ENCODE data around the gene CA12.

The CA12 gene

DNA sequence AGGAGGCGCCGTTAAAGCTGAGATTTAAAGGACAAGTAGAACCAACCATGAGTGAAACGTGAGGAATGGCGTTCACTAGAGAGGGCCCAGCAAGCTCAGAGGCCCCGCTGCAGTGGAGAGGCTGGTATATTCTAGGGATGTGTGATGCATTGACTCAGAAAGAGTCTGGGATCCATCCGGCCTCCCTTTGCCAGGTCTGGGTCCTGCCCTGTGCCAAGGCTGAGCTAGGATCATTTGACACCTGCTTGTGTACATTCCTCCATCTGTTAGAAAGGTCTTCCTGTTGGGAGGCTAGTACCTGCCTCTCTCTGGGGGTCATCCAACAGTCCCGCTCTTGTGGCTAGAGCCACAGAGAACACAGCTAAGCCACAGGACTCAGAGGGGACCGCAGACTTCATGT, 28.4 kb downstream of the CA12 start:
- no peaks in the 10 kb centered on the region for H3K27me3 ChIP-seq (replicated peaks)
- TF ChIP-seq, protein P1, sequence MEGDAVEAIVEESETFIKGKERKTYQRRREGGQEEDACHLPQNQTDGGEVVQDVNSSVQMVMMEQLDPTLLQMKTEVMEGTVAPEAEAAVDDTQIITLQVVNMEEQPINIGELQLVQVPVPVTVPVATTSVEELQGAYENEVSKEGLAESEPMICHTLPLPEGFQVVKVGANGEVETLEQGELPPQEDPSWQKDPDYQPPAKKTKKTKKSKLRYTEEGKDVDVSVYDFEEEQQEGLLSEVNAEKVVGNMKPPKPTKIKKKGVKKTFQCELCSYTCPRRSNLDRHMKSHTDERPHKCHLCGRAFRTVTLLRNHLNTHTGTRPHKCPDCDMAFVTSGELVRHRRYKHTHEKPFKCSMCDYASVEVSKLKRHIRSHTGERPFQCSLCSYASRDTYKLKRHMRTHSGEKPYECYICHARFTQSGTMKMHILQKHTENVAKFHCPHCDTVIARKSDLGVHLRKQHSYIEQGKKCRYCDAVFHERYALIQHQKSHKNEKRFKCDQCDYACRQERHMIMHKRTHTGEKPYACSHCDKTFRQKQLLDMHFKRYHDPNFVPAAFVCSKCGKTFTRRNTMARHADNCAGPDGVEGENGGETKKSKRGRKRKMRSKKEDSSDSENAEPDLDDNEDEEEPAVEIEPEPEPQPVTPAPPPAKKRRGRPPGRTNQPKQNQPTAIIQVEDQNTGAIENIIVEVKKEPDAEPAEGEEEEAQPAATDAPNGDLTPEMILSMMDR (IDR thresholded peaks at IDR 0.05; ENCODE audit: low read depth, low read length, missing control alignments) = no peak
- DNase-seq = no peak
- no peaks in the 10 kb centered on the region for H3K36me3 ChIP-seq (replicated peaks)
- H3K27ac ChIP-seq = no peak overlapping the region
- no peak overlapping the region for H3K4me3 ChIP-seq (ENCODE audit: low read depth, low read length)
- in situ Hi-C loops (cut with HindIII; ENCODE audit: low pct_ligation_motif_present, low sequenced_read_pairs) = no loop called here

DNA sequence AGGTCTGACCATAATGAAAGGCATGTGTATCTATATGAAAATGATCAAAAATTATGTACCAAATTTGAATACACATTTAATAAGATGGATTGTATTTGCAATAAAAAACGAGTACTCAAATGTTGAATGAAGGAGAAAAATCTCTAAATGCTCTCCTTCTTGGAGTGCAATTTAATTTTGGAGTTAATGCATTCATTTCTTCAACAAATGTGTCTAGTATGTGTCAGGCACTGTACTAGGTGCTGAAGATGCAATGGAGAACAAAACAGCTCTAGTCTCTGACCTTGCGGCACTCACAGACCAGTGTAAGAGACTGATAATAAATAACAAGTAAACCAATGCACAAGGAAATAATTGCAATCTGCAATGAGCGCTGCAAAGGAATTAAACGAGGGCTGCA, 28.8 kb downstream of the CA12 start:
- Histone ChIP-seq H3K27ac (no peak overlapping the region), H3K36me3 (replicated peaks) (no peaks in the 10 kb centered on the region), H3K4me3 (ENCODE audit: low read depth, low read length) (no peak overlapping the region), H3K27me3 (replicated peaks) (no peaks in the 10 kb centered on the region)
- in situ Hi-C loops (cut with HindIII; ENCODE audit: low pct_ligation_motif_present, low sequenced_read_pairs) = no loop called here
- TF ChIP-seq, protein P1 (IDR thresholded peaks at IDR 0.05; ENCODE audit: low read depth, low read length, missing control alignments) = no peak
- DNase-seq = no peak

DNA sequence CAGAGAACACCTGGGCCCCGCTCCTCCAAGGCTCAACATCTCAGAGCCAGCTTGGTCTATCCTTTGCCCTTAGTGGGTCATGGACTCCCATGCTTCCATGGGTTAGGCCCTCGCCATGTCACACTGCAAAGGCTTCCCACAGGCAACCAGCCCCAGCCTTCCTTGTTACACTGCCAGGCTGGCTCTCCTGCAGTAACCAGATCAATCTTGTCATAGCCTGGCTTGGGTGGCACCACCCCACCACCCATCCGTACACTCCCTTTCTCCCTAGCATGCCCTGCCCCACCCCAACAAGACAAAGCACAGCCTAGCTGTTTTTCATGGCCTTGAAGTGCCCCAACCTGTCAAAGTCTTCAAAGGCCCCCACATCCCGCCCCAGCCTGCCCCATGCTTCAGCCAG, 30.5 kb downstream of the CA12 start:
- no peaks in the 10 kb centered on the region for H3K36me3 ChIP-seq (replicated peaks)
- TF ChIP-seq, protein P1 (IDR thresholded peaks at IDR 0.05; ENCODE audit: low read depth, low read length, missing control alignments) = no peak
- in situ Hi-C loops (cut with HindIII; ENCODE audit: low pct_ligation_motif_present, low sequenced_read_pairs) = no loop called here

DNA sequence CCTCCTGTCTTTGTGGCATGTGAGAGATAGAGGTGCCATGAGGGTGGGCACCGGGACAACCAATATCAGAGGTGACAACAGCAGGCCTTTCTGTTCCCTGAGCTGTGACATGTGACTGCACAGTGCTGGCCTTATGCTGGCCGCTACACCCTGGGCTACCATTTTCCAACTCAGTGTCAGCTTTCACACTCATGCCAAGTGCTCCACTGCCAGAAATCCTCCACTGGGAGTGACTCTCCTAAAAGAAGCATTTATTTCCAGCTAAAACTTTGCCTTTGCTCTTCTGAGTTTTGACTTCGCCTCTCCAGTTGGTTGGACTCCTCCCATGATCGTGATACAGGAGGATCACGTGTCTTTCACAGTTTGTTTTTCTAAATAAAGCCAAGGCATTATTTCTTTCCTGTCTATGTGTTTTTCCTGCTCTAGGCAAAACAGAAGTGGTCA, 31.4 kb downstream of the CA12 start:
- Histone ChIP-seq H3K4me3 (ENCODE audit: low read depth, low read length) (no peak overlapping the region), H3K36me3 (replicated peaks) (no peaks in the 10 kb centered on the region), H3K27ac (no peak overlapping the region), H3K27me3 (replicated peaks) (no peaks in the 10 kb centered on the region)
- no peak for DNase-seq
- in situ Hi-C loops (cut with HindIII; ENCODE audit: low pct_ligation_motif_present, low sequenced_read_pairs) = no loop called here
- TF ChIP-seq, protein P1 (IDR thresholded peaks at IDR 0.05; ENCODE audit: low read depth, low read length, missing control alignments) = no peak

More for the DNA sequence above, 30.5 kb downstream of the CA12 start:
- no peak for DNase-seq
- Histone ChIP-seq H3K27ac (no peak overlapping the region), H3K27me3 (replicated peaks) (no peaks in the 10 kb centered on the region), H3K4me3 (ENCODE audit: low read depth, low read length) (no peak overlapping the region)

DNA sequence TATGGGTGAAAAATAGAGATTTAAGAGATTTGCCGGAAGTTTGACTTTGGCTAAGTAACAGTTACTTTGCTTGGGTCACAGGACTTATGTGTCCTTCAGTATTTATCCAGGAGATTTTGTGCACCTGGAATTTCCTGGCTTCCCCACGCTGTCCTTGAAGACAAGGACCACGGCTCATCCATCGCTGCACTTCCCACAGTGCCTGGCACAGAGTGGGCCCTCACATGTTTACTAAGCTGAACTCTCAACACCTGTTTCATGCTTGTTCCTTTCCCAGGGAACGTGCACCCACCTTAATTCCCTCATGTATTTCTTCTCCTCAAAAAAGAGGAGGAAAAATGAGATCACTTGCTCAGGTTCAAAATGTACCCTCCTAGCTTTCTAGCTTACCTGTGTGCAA, 32.0 kb downstream of the CA12 start:
- in situ Hi-C loops (cut with HindIII; ENCODE audit: low pct_ligation_motif_present, low sequenced_read_pairs) = no loop called here
- H3K27ac ChIP-seq = no peak overlapping the region
- no peak overlapping the region for H3K4me3 ChIP-seq (ENCODE audit: low read depth, low read length)
- DNase-seq = no peak
- TF ChIP-seq, protein P1 (IDR thresholded peaks at IDR 0.05; ENCODE audit: low read depth, low read length, missing control alignments) = no peak
- no peaks in the 10 kb centered on the region for H3K27me3 ChIP-seq (replicated peaks)
- H3K36me3 ChIP-seq (replicated peaks) = no peaks in the 10 kb centered on the region

DNA sequence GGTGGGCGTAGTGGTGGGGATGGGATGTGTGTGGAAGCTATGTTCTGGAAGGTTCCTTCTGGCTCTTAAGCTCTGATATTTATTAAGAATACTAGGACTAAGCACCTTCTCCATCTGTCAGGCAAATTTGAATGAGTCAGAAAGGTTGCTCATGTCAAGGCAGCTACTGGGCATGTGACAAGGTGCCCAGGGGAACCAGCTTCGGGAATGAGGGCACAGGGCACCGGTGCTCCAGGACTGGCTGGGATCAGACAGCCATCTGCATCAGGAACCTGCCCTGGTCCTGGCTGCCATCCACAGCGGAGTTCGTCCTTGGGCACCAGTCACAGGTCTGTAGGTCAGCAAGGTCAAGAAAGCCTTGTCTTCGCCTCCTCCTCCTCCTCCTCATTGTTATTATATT, 32.5 kb downstream of the CA12 start:
- TF ChIP-seq, protein P1 (IDR thresholded peaks at IDR 0.05; ENCODE audit: low read depth, low read length, missing control alignments) = no peak
- no peak for DNase-seq
- Histone ChIP-seq H3K4me3 (ENCODE audit: low read depth, low read length) (no peak overlapping the region), H3K27me3 (replicated peaks) (no peaks in the 10 kb centered on the region), H3K36me3 (replicated peaks) (no peaks in the 10 kb centered on the region), H3K27ac (no peak overlapping the region)
- in situ Hi-C loops (cut with HindIII; ENCODE audit: low pct_ligation_motif_present, low sequenced_read_pairs) = no loop called here

Measured in brain microvascular endothelial cell (primary cell).